A673 (cell line): ENCODE data around the gene CPM. TPM values are rescaled to one million over a fixed set of nuclear protein-coding genes. Genes with fewer than 3 reads are reported as not detected.

ENCODE experiments used
- BruUV-seq: library from RNA; stranded (reverse); fragments of 400-500 nt; replicated peaks from 2 replicates; lab custom pipeline; 2021; lab: Mats Ljungman, UMichigan
- CTCF ChIA-PET: fragments of 300-600 bp; sonication (Branson Sonifier 250); formaldehyde crosslinking; loops from one replicate; lab custom pipeline; 2022; ENCODE audit warnings: antibody characterized with exemption; lab: Charles Lee
- POLR2A ChIA-PET: fragments of 300-600 bp; sonication (Branson Sonifier 250); formaldehyde crosslinking; loops from one replicate; lab custom pipeline; 2022; ENCODE audit warnings: antibody characterized with exemption; ENCODE audit not compliant: low non-redundant PET; lab: Charles Lee
- DNase-seq: peaks from one replicate; pipeline ENCODE4 v3.0.0-alpha.2; 2015; ENCODE audit warnings: low spot score
- H3K27ac ChIP-seq: fragments of 200-600 bp; sonication (generic); 2 replicates; pipeline ENCODE4 v1.5.1; 2016; ENCODE audit warnings: mixed run types, low read depth, mild to moderate bottlenecking, mixed read lengths, antibody characterized with exemption, low read length; ENCODE audit not compliant: poor library complexity, severe bottlenecking
- H3K27me3 ChIP-seq: fragments of 200-600 bp; sonication (generic); replicated peaks from 2 replicates; pipeline ENCODE4 v1.6.1; 2017; ENCODE audit warnings: mixed run types, low read depth, mild to moderate bottlenecking, mixed read lengths, antibody characterized with exemption, low read length; ENCODE audit not compliant: insufficient read depth, poor library complexity
- H3K36me3 ChIP-seq: fragments of 200-600 bp; sonication (generic); 2 replicates; pipeline ENCODE4 v1.6.1; 2016; ENCODE audit warnings: mixed run types, mild to moderate bottlenecking, mixed read lengths, antibody characterized with exemption, low read length; ENCODE audit not compliant: insufficient read depth, poor library complexity, severe bottlenecking
- H3K4me1 ChIP-seq: fragments of 200-600 bp; sonication (generic); 2 replicates; pipeline ENCODE4 v1.6.1; 2017; ENCODE audit warnings: mixed run types, mild to moderate bottlenecking, mixed read lengths, antibody characterized with exemption, low read length; ENCODE audit not compliant: insufficient read depth, poor library complexity, severe bottlenecking
- H3K4me3 ChIP-seq: fragments of 200-600 bp; sonication (generic); 2 replicates; pipeline ENCODE4 v1.5.1; 2016; ENCODE audit warnings: low read depth, mixed run types, mild to moderate bottlenecking, mixed read lengths, low read length; ENCODE audit not compliant: poor library complexity, severe bottlenecking
- H3K9me3 ChIP-seq: fragments of 200-600 bp; sonication (generic); 2 replicates; pipeline ENCODE4 v1.6.1; 2016; ENCODE audit warnings: mixed run types, low read depth, mild to moderate bottlenecking, mixed read lengths, antibody characterized with exemption, low read length; ENCODE audit not compliant: poor library complexity, severe bottlenecking
- CTCF ChIP-seq: fragments of 300-800, 200-600 bp; sonication (generic); conservative IDR thresholded peaks from 2 replicates; pipeline ENCODE4 v1.5.1; 2017; ENCODE audit warnings: low read depth, mild to moderate bottlenecking, antibody characterized with exemption, low read length, moderate library complexity, mixed read lengths
- EZH2 ChIP-seq: fragments of 200-600 bp; sonication (generic); IDR thresholded peaks from 2 replicates; pipeline ENCODE4 v1.6.1; 2017; ENCODE audit warnings: borderline replicate concordance, low read depth, mild to moderate bottlenecking, mixed read lengths, antibody characterized with exemption, low read length; ENCODE audit not compliant: poor library complexity, severe bottlenecking
- intact Hi-C: fragments of 100-400 bp; cut with micrococcal nuclease; formaldehyde crosslinking; loops from one replicate; pipeline ENCODE4 v1.10.0; 2022; ENCODE audit not compliant: unreplicated experiment
- total RNA-seq: library from RNA; stranded (reverse); gene quantifications from 2 replicates; pipeline ENCODE4 v1.2.3, GENCODE V29; 2021

The CPM gene
- total RNA-seq, 1 experiment from 2014 or later = 0.84 TPM

- H3K4me3 ChIP-seq = no peak overlapping the region
- intact Hi-C loops = no loop called here
- no peak for TF ChIP-seq EZH2
- no peak for TF ChIP-seq CTCF
- H3K4me1 ChIP-seq = peaks cover 5% of the 10 kb centered on the region
- DNase-seq = no peak
- no peak overlapping the region for H3K27ac ChIP-seq
- H3K9me3 ChIP-seq = no peaks in the 10 kb centered on the region
- ChIA-PET CTCF (no interaction called here), POLR2A (interaction anchor here (0.6 kb wide), 1 partner anchor 595 kb away, joined by 4 read pairs; no protein-coding TSS in a partner anchor)
- no peaks in the 10 kb centered on the region for H3K27me3 ChIP-seq
- BruUV-seq = no TSS peak
- H3K36me3 ChIP-seq = no peaks in the 10 kb centered on the region
These were observed 29.5 kb downstream of the CPM start for GRCh38 chr12:68903511-68903910.

DNA sequence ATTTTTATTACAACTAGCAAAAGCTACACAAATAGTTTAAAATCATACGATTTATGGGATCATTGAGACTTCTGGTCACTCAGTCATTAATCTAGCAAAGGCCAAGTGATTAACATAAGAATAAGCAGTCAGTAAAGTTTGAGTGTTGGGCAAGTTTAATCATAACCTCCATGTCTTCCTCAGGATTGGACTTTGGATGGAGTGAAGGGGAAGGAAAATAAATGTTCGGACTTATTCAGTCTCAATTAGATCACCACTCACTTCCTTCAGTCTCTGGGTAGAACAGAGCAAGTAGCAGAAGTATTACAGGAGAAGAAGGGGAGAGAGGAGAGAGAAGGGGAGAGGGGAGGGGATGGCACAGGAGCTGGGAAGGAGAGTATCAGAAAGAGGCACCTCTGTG, 31.4 kb downstream of the CPM start:
- peaks cover 24% of the 10 kb centered on the region for H3K4me1 ChIP-seq
- no TSS peak for BruUV-seq
- H3K27me3 ChIP-seq = no peaks in the 10 kb centered on the region
- no peaks in the 10 kb centered on the region for H3K9me3 ChIP-seq
- no peak overlapping the region for H3K27ac ChIP-seq
- H3K36me3 ChIP-seq = no peaks in the 10 kb centered on the region
- POLR2A ChIA-PET = no interaction called here
- no peak for DNase-seq
- CTCF ChIA-PET = no interaction called here
- H3K4me3 ChIP-seq = no peak overlapping the region
- intact Hi-C loops = no loop called here
- TF ChIP-seq EZH2 = no peak
- no peak for TF ChIP-seq CTCF

- ChIA-PET POLR2A (no interaction called here), CTCF (no interaction called here)
- BruUV-seq = no TSS peak
These were observed 31.8 kb downstream of the CPM start for GRCh38 chr12:68901145-68901544.

More at GRCh38 chr12:68901145-68901544, 31.8 kb downstream of the CPM start:
- intact Hi-C loops = no loop called here
- no peak for TF ChIP-seq CTCF
- TF ChIP-seq EZH2 = no peak
- H3K36me3 ChIP-seq = no peaks in the 10 kb centered on the region
- H3K27ac ChIP-seq = no peak overlapping the region
- no peaks in the 10 kb centered on the region for H3K9me3 ChIP-seq
- peaks cover 28% of the 10 kb centered on the region for H3K4me1 ChIP-seq
- H3K27me3 ChIP-seq = no peaks in the 10 kb centered on the region
- H3K4me3 ChIP-seq = no peak overlapping the region
- no peak for DNase-seq
